ENCODE results near the gene TAF10.

Gene TAF10

GRCh38 chr11:6563121-6563619, 48.8 kb downstream of the TAF10 start:
- TF ChIP-seq CTCF (IDR thresholded peaks at IDR 0.05; ENCODE audit: low read depth, low read length) = no peak

GRCh38 chr11:6561288-6561687, 50.7 kb downstream of the TAF10 start:
- no peak overlapping the region for H3K4me3 ChIP-seq (ENCODE audit: low read depth, low read length)
- TF ChIP-seq CTCF (IDR thresholded peaks at IDR 0.05; ENCODE audit: low read depth, low read length) = no peak

More at GRCh38 chr11:6563121-6563619, 48.8 kb downstream of the TAF10 start:
- no peak overlapping the region for H3K4me3 ChIP-seq (ENCODE audit: low read depth, low read length)
